ENCODE measurements around the gene TRIM54.
A peak's percentile ranks its signal among the peaks of the same experiment; 100 is the strongest.
"Not testable (repeated sequence)": the region's sequence is repeated elsewhere in the genome, so short reads cannot be mapped to it uniquely, and the experiment has no call there.

Gene TRIM54

GRCh38 chr2:27312152-27312551 lies 29.9 kb downstream of the TRIM54 start:
- no peak overlapping the region for H3K4me3 ChIP-seq (ENCODE audit: low read depth, low read length)
- no peak for TF ChIP-seq CTCF (IDR thresholded peaks at IDR 0.05; ENCODE audit: control insufficient read depth, extremely low read depth, insufficient read depth)
- DNase-seq (ENCODE audit: low read depth): no peak

- no peak overlapping the region for H3K4me3 ChIP-seq (ENCODE audit: low read depth, low read length)
- TF ChIP-seq CTCF (IDR thresholded peaks at IDR 0.05; ENCODE audit: control insufficient read depth, extremely low read depth, insufficient read depth): no peak
- DNase-seq (ENCODE audit: low read depth): no peak
Measured at GRCh38 chr2:27313882-27314645, 31.8 kb downstream of the TRIM54 start.

- H3K4me3 ChIP-seq (ENCODE audit: low read depth, low read length): no peak overlapping the region
- TF ChIP-seq CTCF (IDR thresholded peaks at IDR 0.05; ENCODE audit: control insufficient read depth, extremely low read depth, insufficient read depth): no peak
- no peak for DNase-seq (ENCODE audit: low read depth)
Measured at GRCh38 chr2:27314709-27315108, 32.5 kb downstream of the TRIM54 start.

- DNase-seq (ENCODE audit: low read depth): no peak
- no peak for TF ChIP-seq CTCF (IDR thresholded peaks at IDR 0.05; ENCODE audit: control insufficient read depth, extremely low read depth, insufficient read depth)
- no peak overlapping the region for H3K4me3 ChIP-seq (ENCODE audit: low read depth, low read length)
Measured at GRCh38 chr2:27315122-27315521, 32.9 kb downstream of the TRIM54 start.

- TF ChIP-seq CTCF (IDR thresholded peaks at IDR 0.05; ENCODE audit: control insufficient read depth, extremely low read depth, insufficient read depth): no peak
- no peak overlapping the region for H3K4me3 ChIP-seq (ENCODE audit: low read depth, low read length)
- DNase-seq (ENCODE audit: low read depth): no peak
Measured at GRCh38 chr2:27316655-27317412, 34.6 kb downstream of the TRIM54 start.

- not testable (repeated sequence) for DNase-seq (ENCODE audit: low read depth); H3K4me3 ChIP-seq (ENCODE audit: low read depth, low read length)
Measured at GRCh38 chr2:27319839-27320238, 37.6 kb downstream of the TRIM54 start.

GRCh38 chr2:27320958-27321543 lies 38.8 kb downstream of the TRIM54 start:
- peak; percentile 60 for TF ChIP-seq CTCF (IDR thresholded peaks at IDR 0.05; ENCODE audit: control insufficient read depth, extremely low read depth, insufficient read depth)
- peak overlapping the region; percentile 90 for H3K4me3 ChIP-seq (ENCODE audit: low read depth, low read length)
- DNase-seq (ENCODE audit: low read depth): peak; percentile 96
